Suprapubic skin (tissue), 4 donors: Measurements from ENCODE around the gene SPG7. TPM values are rescaled to one million over a fixed set of nuclear protein-coding genes. Genes with fewer than 3 reads are reported as not detected.

Experiments used
- DNase-seq, 2 donors: peaks; one replicate each; pipeline ENCODE4 v3.0.0-alpha.2; 2019; ENCODE audit warnings: low spot score in 2 of 2
- H3K27ac ChIP-seq: fragments of 200-600 bp; sonication (generic); one replicate; pipeline ENCODE4 v1.5.1; 2019
- H3K27me3 ChIP-seq: fragments of 200-600 bp; sonication (generic); one replicate; pipeline ENCODE4 v1.5.1; 2019
- H3K36me3 ChIP-seq: fragments of 200-600 bp; sonication (generic); one replicate; pipeline ENCODE4 v1.5.1; 2019
- H3K4me1 ChIP-seq: fragments of 200-600 bp; sonication (generic); one replicate; pipeline ENCODE4 v1.5.1; 2019
- H3K4me3 ChIP-seq: fragments of 200-600 bp; sonication (generic); one replicate; pipeline ENCODE4 v1.5.1; 2019; ENCODE audit warnings: mild to moderate bottlenecking
- H3K9me3 ChIP-seq: fragments of 200-600 bp; sonication (generic); one replicate; pipeline ENCODE4 v1.5.1; 2019
- EP300 ChIP-seq: sonication (generic); formaldehyde crosslinking; IDR thresholded peaks from one replicate; pipeline ENCODE4 v1.6.1; 2017; ENCODE audit warnings: antibody characterized with exemption
- POLR2A ChIP-seq, 2 donors: fragments of 450-650 bp; IDR thresholded peaks; one replicate each; pipeline ENCODE4 v1.6.1; 2017; ENCODE audit warnings: antibody characterized with exemption in 2 of 2, mild to moderate bottlenecking in 2 of 2, moderate library complexity in 2 of 2
- POLR2AphosphoS5 ChIP-seq, 3 donors: sonication (generic); formaldehyde crosslinking; IDR thresholded peaks; one replicate each; pipeline ENCODE4 v1.6.1; 2017; ENCODE audit warnings: antibody characterized with exemption in 3 of 3
- WGBS: methylation state at CpG from one replicate; pipeline ENCODE4 v1.1.5; 2018; 5-methylcytosine and 5-hydroxymethylcytosine counted together
- total RNA-seq, 4 donors: library from RNA; depleted of rRNA; stranded (reverse); fragments of >200 nt; gene quantifications; one replicate each; pipeline ENCODE4 v1.1.0, GENCODE V29; 2016
- TF ChIP-seq, protein P1 (sequence below), 2 donors: fragments of 200-600 bp in 1 of 2; fragments of 450-650 bp in 1 of 2; sonication (generic) in 1 of 2; IDR thresholded peaks; one replicate each; pipeline ENCODE4 v1.5.1; 2016 to 2019; ENCODE audit warnings: antibody characterized with exemption in 2 of 2, mild to moderate bottlenecking in 1 of 2, moderate library complexity in 1 of 2

SPG7 gene
- total RNA-seq, 4 donors from 2014 or later, result 131 to 324 (median 144) TPM

DNA sequence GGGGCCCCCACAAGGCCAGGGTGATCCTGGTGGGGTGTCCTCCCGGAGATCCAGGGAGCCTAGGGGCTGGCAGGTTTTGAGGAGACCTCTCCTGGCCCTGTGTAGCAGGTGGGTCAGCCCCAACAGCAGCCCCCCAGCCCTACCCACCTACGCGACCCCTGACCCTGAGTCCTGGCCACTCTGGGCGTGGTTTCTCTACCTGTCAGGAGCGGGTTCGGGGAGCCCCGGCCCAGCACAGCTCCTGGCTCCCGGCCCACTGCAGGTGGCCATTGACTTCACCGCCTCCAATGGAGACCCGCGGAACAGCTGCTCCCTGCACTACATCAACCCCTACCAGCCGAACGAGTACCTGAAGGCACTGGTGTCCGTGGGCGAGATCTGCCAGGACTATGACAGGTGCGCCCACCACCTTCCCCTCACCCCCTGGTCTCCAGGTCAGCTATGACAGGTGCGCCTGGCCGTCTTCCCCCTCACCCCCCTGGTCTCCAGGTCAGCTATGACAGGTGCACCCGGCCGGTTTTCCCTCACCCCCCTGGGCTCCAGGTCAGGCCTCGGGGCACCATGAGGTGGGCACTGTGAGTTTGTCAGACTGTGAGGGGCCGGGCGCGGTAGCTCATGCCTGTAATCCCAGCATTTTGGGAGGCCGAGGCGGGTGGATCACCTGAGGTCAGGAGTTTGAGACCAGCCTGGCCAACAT lies 80.4 kb downstream of the SPG7 start:
- no peak overlapping the region for H3K27ac ChIP-seq
- no peak for DNase-seq
- H3K4me1 ChIP-seq, result peaks cover 3% of the 10 kb centered on the region
- no peak overlapping the region for H3K4me3 ChIP-seq
- H3K9me3 ChIP-seq, result no peaks in the 10 kb centered on the region
- TF ChIP-seq POLR2AphosphoS5 (IDR thresholded peaks at IDR 0.05) (no peak), EP300 (no peak), POLR2A (IDR thresholded peaks at IDR 0.05) (no peak)
- TF ChIP-seq, protein P1, sequence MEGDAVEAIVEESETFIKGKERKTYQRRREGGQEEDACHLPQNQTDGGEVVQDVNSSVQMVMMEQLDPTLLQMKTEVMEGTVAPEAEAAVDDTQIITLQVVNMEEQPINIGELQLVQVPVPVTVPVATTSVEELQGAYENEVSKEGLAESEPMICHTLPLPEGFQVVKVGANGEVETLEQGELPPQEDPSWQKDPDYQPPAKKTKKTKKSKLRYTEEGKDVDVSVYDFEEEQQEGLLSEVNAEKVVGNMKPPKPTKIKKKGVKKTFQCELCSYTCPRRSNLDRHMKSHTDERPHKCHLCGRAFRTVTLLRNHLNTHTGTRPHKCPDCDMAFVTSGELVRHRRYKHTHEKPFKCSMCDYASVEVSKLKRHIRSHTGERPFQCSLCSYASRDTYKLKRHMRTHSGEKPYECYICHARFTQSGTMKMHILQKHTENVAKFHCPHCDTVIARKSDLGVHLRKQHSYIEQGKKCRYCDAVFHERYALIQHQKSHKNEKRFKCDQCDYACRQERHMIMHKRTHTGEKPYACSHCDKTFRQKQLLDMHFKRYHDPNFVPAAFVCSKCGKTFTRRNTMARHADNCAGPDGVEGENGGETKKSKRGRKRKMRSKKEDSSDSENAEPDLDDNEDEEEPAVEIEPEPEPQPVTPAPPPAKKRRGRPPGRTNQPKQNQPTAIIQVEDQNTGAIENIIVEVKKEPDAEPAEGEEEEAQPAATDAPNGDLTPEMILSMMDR (IDR thresholded peaks at IDR 0.05), result no peak
- H3K27me3 ChIP-seq, result no peaks in the 10 kb centered on the region
- 94% methylated on average over 13 of the region's 26 CpGs for WGBS
- H3K36me3 ChIP-seq, result no peaks in the 10 kb centered on the region

DNA sequence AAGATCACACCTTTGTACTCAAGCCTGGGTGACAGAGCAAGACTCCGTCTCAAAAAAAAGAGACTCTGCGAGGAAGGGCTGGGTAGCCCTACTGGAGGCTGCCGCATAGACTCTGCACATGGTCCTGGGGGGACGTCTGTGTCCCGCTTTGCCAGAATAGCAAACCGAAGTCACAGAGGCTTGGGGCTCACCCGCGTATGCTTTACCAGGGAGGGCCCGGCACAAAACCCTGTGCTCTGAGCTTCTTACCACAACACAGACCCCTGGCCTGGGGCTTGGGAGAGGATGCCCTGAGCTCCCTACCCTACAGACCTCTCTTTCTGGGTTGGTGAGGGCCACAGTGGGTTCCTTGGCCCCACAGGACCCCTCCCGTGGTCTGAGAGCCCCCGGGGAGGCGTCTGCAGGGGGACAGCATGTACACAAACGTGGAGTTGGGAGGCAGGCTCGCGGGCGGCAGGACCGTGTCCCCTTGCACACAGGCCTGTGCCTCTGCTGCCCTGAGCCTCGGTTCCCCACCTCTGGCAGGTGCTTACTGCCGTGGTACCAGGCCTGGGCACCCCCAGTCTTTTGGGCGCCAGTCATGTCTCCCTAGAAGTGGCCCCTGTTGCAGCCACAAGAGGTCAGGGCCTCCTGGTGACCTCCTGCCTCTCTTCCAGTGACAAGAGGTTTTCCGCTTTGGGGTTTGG lies 81.2 kb downstream of the SPG7 start:
- no peak for DNase-seq
- H3K36me3 ChIP-seq, result no peaks in the 10 kb centered on the region
- WGBS, result 88% methylated on average over 7 of the region's 21 CpGs
- no peak for TF ChIP-seq EP300
- TF ChIP-seq POLR2AphosphoS5 (IDR thresholded peaks at IDR 0.05), result no peak
- TF ChIP-seq, protein P1 (IDR thresholded peaks at IDR 0.05), result no peak
- TF ChIP-seq POLR2A (IDR thresholded peaks at IDR 0.05), result no peak
- H3K9me3 ChIP-seq, result no peaks in the 10 kb centered on the region
- no peaks in the 10 kb centered on the region for H3K27me3 ChIP-seq
- peaks cover 3% of the 10 kb centered on the region for H3K4me1 ChIP-seq
- no peak overlapping the region for H3K4me3 ChIP-seq
- no peak overlapping the region for H3K27ac ChIP-seq

GRCh38 chr16:89593841-89594240 lies 85.6 kb downstream of the SPG7 start:
- WGBS, result 79% methylated on average over 15 of the region's 15 CpGs
- no peaks in the 10 kb centered on the region for H3K27me3 ChIP-seq

DNA sequence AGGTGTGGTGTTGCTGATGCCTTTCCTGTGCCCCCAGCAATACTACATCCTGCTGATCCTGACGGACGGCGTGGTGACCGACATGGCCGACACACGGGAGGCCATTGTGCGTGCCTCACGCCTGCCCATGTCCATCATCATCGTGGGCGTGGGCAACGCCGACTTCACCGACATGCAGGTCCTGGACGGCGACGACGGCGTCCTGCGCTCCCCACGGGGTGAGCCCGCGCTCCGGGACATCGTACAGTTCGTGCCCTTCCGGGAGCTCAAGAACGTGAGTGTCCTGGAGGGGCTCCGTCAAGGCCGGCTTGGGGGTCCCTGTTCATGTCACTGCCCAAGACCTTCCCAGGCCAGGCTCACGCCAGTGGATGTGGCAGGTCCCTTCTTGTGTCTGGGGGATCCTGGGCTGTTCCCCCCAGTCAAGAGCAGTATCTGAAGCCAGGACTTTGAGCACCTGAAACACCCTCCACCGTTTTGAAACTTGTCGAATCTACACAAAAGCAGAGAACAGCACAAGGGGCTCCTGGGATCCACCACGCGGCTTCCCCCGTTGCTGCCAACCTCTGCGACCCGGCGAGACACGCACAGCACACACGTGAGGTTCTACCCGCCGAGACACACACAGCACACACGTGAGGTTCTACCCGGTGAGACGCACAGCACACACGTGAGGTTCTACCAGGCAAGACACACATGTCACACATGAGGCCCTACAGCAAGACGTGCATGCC lies 87.3 kb downstream of the SPG7 start:
- H3K36me3 ChIP-seq, result no peaks in the 10 kb centered on the region
- WGBS, result 95% methylated on average over 30 of the region's 47 CpGs
- no peak for DNase-seq
- no peaks in the 10 kb centered on the region for H3K27me3 ChIP-seq
- H3K4me3 ChIP-seq, result no peak overlapping the region
- H3K4me1 ChIP-seq, result peaks cover 5% of the 10 kb centered on the region
- no peaks in the 10 kb centered on the region for H3K9me3 ChIP-seq
- TF ChIP-seq EP300 (no peak), POLR2A (IDR thresholded peaks at IDR 0.05) (no peak), POLR2AphosphoS5 (IDR thresholded peaks at IDR 0.05) (no peak)
- TF ChIP-seq, protein P1 (IDR thresholded peaks at IDR 0.05), result no peak
- H3K27ac ChIP-seq, result no peak overlapping the region

More at GRCh38 chr16:89593841-89594240, 85.6 kb downstream of the SPG7 start:
- TF ChIP-seq EP300 (no peak), POLR2AphosphoS5 (IDR thresholded peaks at IDR 0.05) (no peak), POLR2A (IDR thresholded peaks at IDR 0.05) (no peak)
- TF ChIP-seq, protein P1 (IDR thresholded peaks at IDR 0.05), result no peak
- no peaks in the 10 kb centered on the region for H3K9me3 ChIP-seq
- H3K36me3 ChIP-seq, result no peaks in the 10 kb centered on the region
- H3K4me3 ChIP-seq, result no peak overlapping the region
- no peak for DNase-seq
- H3K27ac ChIP-seq, result no peak overlapping the region
- H3K4me1 ChIP-seq, result no peaks in the 10 kb centered on the region
